ENCODE measurements around the gene SPINK13.

SPINK13 gene

DNA sequence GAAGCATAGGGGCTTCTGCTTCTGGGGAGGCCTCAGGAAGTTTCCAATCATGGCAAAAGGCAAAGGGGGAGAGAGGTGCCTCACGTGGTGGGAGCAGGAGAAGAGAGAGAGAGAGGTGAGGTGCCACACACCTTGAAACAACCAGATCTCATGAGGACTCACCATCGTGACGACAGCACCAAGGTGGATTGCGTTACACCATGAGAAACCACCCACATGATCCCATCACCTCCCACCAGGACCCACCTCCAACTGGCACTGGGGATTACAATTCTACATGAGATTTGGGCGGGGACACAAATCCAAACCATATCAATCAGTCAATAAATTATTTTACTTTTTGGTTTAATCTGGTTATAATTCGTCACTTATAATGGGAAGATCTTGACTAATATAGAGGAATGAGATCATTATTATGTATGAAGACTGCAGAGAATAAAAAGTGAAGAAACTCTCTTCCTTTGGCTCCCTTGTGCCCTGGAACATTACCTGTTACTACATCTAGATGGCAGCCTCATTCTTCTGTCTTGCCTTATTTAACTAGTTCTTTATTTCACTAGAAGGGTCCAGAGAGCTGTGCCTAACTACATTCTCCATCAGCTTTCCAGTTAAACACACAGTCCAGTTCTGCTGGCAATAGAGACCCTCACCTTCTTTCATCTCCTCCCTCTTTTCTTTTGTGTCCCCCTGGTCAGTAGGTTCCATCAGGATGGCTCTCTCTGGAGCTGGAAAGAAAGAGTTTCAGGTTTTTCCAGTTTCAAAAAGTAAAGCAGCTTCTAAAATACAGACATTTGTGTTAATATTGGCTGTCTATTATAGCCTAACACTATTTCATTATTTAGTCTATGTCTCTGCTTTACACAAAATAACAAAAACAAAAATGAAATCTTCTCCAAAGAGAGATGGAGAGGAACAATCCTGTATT lies 21.9 kb downstream of the SPINK13 start:
- TF ChIP-seq SIN3A (IDR thresholded peaks at IDR 0.05; ENCODE audit: borderline replicate concordance, insufficient read depth, low read length) (no peak), REST (IDR thresholded peaks at IDR 0.05; ENCODE audit: insufficient read depth in 1 of 2, low read depth in 2 of 2, low read length in 2 of 2) (no peak), TAF1 (IDR thresholded peaks at IDR 0.05; ENCODE audit: borderline replicate concordance, insufficient read depth, low read length) (no peak), POLR2AphosphoS5 (IDR thresholded peaks at IDR 0.05; ENCODE audit: low read depth, low read length) (no peak), FOXP2 (optimal IDR thresholded peaks at IDR 0.05; ENCODE audit: borderline replicate concordance, extremely low read depth, extremely low read length, insufficient read depth) (no peak)

DNA sequence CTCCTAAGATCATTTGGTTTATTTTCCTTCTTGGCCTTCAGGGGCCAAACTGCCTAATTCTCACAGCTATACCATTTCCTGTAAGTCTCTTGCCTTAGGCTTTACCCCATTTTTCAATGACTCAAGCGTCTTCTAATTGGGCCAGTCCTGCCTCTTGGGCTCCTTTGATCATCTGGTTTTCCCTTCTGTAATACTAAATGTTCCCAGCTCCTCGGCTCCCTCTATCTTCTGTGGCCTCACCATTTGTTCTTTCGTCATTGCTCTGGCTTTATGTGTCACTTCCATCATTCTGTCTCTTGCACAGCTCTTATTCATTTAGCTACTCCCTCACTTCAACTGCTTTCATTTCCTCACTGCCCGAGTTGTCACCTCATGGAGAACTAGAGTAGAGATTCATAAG lies 29.1 kb downstream of the SPINK13 start:
- TF ChIP-seq FOXP2 (optimal IDR thresholded peaks at IDR 0.05; ENCODE audit: borderline replicate concordance, extremely low read depth, extremely low read length, insufficient read depth), result no peak
- no peak for TF ChIP-seq TAF1 (IDR thresholded peaks at IDR 0.05; ENCODE audit: borderline replicate concordance, insufficient read depth, low read length)

GRCh38 chr5:148306446-148306845 lies 37.9 kb downstream of the SPINK13 start:
- no peak for TF ChIP-seq FOXP2 (optimal IDR thresholded peaks at IDR 0.05; ENCODE audit: borderline replicate concordance, extremely low read depth, extremely low read length, insufficient read depth)
- TF ChIP-seq POLR2AphosphoS5 (IDR thresholded peaks at IDR 0.05; ENCODE audit: low read depth, low read length), result no peak
- no peak for TF ChIP-seq SIN3A (IDR thresholded peaks at IDR 0.05; ENCODE audit: borderline replicate concordance, insufficient read depth, low read length)
- no peak for TF ChIP-seq REST (IDR thresholded peaks at IDR 0.05; ENCODE audit: insufficient read depth in 1 of 2, low read depth in 2 of 2, low read length in 2 of 2)
- no peak for TF ChIP-seq TAF1 (IDR thresholded peaks at IDR 0.05; ENCODE audit: borderline replicate concordance, insufficient read depth, low read length)

- TF ChIP-seq TAF1 (IDR thresholded peaks at IDR 0.05; ENCODE audit: borderline replicate concordance, insufficient read depth, low read length) (no peak), REST (IDR thresholded peaks at IDR 0.05; ENCODE audit: insufficient read depth in 1 of 2, low read depth in 2 of 2, low read length in 2 of 2) (no peak), SIN3A (IDR thresholded peaks at IDR 0.05; ENCODE audit: borderline replicate concordance, insufficient read depth, low read length) (no peak), FOXP2 (optimal IDR thresholded peaks at IDR 0.05; ENCODE audit: borderline replicate concordance, extremely low read depth, extremely low read length, insufficient read depth) (no peak), POLR2AphosphoS5 (IDR thresholded peaks at IDR 0.05; ENCODE audit: low read depth, low read length) (no peak)
These were observed 40.4 kb downstream of the SPINK13 start for GRCh38 chr5:148309019-148309418.

- no peak for TF ChIP-seq SIN3A (IDR thresholded peaks at IDR 0.05; ENCODE audit: borderline replicate concordance, insufficient read depth, low read length)
- TF ChIP-seq FOXP2 (optimal IDR thresholded peaks at IDR 0.05; ENCODE audit: borderline replicate concordance, extremely low read depth, extremely low read length, insufficient read depth), result no peak
- TF ChIP-seq REST (IDR thresholded peaks at IDR 0.05; ENCODE audit: insufficient read depth in 1 of 2, low read depth in 2 of 2, low read length in 2 of 2), result no peak
- TF ChIP-seq TAF1 (IDR thresholded peaks at IDR 0.05; ENCODE audit: borderline replicate concordance, insufficient read depth, low read length), result no peak
- TF ChIP-seq POLR2AphosphoS5 (IDR thresholded peaks at IDR 0.05; ENCODE audit: low read depth, low read length), result no peak
These were observed 41.2 kb downstream of the SPINK13 start for GRCh38 chr5:148309746-148310145.
